ENCODE measurements around the gene EME2. TPM values are rescaled to one million over a fixed set of nuclear protein-coding genes. Genes with fewer than 3 reads are reported as not detected.

EME2 gene
- total and polyA plus RNA-seq, 2 experiments from 2014 or later = 4.1 to 15.0 TPM

DNA sequence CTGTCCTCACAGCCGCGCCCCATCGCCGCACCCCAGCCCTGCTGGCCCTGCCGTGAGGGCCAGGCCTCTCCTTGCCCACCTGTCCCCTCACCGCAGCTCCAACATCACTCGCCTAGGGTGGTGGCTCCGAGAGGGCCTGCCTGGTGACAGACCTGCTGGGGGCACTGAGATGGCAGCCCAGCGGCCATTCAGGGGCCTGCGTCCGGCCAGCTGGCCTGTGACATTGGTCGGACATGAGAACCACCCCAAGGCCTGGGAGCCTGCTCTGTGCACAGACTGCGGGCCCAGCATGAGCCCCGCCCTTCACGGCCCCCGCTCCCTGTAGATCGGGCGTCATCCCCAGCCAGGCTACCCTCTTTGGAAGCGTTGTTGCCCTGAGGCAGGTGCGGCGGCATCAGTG lies 13.1 kb upstream of the EME2 start:
- H3K36me3 ChIP-seq (ENCODE audit: insufficient read depth) = no peaks in the 10 kb centered on the region
- H4K20me1 ChIP-seq (replicated peaks; ENCODE audit: insufficient read depth) = no peaks in the 10 kb centered on the region
- no peak overlapping the region for H2AFZ ChIP-seq
- Mint-ChIP-seq H3K27me3 (ENCODE audit: insufficient read depth, low read depth, poor library complexity) (peaks cover 10% of the 10 kb centered on the region), H3K4me3 (no peak overlapping the region), H3K36me3 (ENCODE audit: low read depth) (peaks cover 6% of the 10 kb centered on the region), H3K9me3 (no peaks in the 10 kb centered on the region; the same call in 2 of the 3 replicates), H3K27ac (no peak overlapping the region), H3K4me1 (no peaks in the 10 kb centered on the region)
- no peaks in the 10 kb centered on the region for H3K79me2 ChIP-seq (replicated peaks; ENCODE audit: insufficient read depth)
- DNase-seq (ENCODE audit: low spot score) = no peak
- H3K4me1 ChIP-seq (ENCODE audit: insufficient read depth) = no peaks in the 10 kb centered on the region; the same call in 1 of the 2 replicates
- no peaks in the 10 kb centered on the region for H3K27me3 ChIP-seq (ENCODE audit: insufficient read depth)
- H3F3A ChIP-seq (replicated peaks; ENCODE audit: low read depth) = 0 out of 2 replicates have a peak, but pooled peaks cover 3% of the 10 kb centered on the region
- H3K27ac ChIP-seq (ENCODE audit: low read depth) = no peak overlapping the region
- H3K4me3 ChIP-seq = no peak overlapping the region
- H3K4me2 ChIP-seq = no peak overlapping the region
- TF ChIP-seq STAT1 (IDR thresholded peaks at IDR 0.05; ENCODE audit: unreplicated experiment) = no peak
- no peak for TF ChIP-seq ZNF114 (CRISPR knock-in tag; IDR thresholded peaks at IDR 0.05)
- TF ChIP-seq ZNF331 (CRISPR knock-in tag; IDR thresholded peaks at IDR 0.05; ENCODE audit: low read depth) = no peak
- TF ChIP-seq, protein P1, sequence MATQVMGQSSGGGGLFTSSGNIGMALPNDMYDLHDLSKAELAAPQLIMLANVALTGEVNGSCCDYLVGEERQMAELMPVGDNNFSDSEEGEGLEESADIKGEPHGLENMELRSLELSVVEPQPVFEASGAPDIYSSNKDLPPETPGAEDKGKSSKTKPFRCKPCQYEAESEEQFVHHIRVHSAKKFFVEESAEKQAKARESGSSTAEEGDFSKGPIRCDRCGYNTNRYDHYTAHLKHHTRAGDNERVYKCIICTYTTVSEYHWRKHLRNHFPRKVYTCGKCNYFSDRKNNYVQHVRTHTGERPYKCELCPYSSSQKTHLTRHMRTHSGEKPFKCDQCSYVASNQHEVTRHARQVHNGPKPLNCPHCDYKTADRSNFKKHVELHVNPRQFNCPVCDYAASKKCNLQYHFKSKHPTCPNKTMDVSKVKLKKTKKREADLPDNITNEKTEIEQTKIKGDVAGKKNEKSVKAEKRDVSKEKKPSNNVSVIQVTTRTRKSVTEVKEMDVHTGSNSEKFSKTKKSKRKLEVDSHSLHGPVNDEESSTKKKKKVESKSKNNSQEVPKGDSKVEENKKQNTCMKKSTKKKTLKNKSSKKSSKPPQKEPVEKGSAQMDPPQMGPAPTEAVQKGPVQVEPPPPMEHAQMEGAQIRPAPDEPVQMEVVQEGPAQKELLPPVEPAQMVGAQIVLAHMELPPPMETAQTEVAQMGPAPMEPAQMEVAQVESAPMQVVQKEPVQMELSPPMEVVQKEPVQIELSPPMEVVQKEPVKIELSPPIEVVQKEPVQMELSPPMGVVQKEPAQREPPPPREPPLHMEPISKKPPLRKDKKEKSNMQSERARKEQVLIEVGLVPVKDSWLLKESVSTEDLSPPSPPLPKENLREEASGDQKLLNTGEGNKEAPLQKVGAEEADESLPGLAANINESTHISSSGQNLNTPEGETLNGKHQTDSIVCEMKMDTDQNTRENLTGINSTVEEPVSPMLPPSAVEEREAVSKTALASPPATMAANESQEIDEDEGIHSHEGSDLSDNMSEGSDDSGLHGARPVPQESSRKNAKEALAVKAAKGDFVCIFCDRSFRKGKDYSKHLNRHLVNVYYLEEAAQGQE (IDR thresholded peaks at IDR 0.05; ENCODE audit: unreplicated experiment) = no peak
- no peak for TF ChIP-seq POLR2AphosphoS5 (IDR thresholded peaks at IDR 0.05; ENCODE audit: low read depth)
- no peak for TF ChIP-seq NANOG (IDR thresholded peaks at IDR 0.05; ENCODE audit: borderline replicate concordance)
- ATAC-seq = no peak
- H3K9me2 ChIP-seq (ENCODE audit: insufficient read depth) = no peaks in the 10 kb centered on the region

DNA sequence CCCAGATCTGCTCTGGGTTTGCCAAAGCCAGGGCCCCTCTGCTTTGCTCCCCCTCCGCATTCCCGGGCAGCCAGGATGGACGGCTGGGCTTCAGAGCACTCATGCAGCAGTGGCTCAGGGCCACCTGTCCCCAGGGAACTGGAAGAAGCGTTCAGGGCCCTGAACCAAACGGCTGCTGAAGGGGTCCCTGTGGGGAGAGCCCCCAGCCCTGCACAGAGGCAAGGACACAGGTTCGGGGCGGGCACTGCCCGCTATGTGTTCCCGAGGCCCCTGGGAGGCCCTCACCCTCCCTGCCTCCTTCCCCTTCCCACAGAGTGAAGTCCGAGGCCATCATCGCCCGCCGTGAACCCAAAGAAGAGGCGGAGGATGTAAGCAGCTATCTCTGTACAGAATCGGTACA lies 11.7 kb upstream of the EME2 start:
- Histone ChIP-seq H3K9me2 (ENCODE audit: insufficient read depth) (no peaks in the 10 kb centered on the region), H2AFZ (no peak overlapping the region), H3F3A (replicated peaks; ENCODE audit: low read depth) (0 out of 2 replicates have a peak, but pooled peaks cover 3% of the 10 kb centered on the region), H3K4me1 (ENCODE audit: insufficient read depth) (no peaks in the 10 kb centered on the region; the same call in 1 of the 2 replicates), H3K27me3 (ENCODE audit: insufficient read depth) (no peaks in the 10 kb centered on the region), H3K4me2 (no peak overlapping the region), H3K4me3 (no peak overlapping the region), H4K20me1 (replicated peaks; ENCODE audit: insufficient read depth) (no peaks in the 10 kb centered on the region), H3K27ac (ENCODE audit: low read depth) (no peak overlapping the region), H3K79me2 (replicated peaks; ENCODE audit: insufficient read depth) (no peaks in the 10 kb centered on the region), H3K36me3 (ENCODE audit: insufficient read depth) (no peaks in the 10 kb centered on the region)
- Mint-ChIP-seq H3K4me3 (no peak overlapping the region; the same call in 2 of the 3 replicates), H3K36me3 (ENCODE audit: low read depth) (peaks cover 8% of the 10 kb centered on the region), H3K27ac (no peak overlapping the region), H3K4me1 (no peaks in the 10 kb centered on the region), H3K9me3 (no peaks in the 10 kb centered on the region; the same call in 2 of the 3 replicates), H3K27me3 (ENCODE audit: insufficient read depth, low read depth, poor library complexity) (peaks cover 10% of the 10 kb centered on the region)
- DNase-seq (ENCODE audit: low spot score) (no peak), ATAC-seq (no peak)
- TF ChIP-seq, protein P2, sequence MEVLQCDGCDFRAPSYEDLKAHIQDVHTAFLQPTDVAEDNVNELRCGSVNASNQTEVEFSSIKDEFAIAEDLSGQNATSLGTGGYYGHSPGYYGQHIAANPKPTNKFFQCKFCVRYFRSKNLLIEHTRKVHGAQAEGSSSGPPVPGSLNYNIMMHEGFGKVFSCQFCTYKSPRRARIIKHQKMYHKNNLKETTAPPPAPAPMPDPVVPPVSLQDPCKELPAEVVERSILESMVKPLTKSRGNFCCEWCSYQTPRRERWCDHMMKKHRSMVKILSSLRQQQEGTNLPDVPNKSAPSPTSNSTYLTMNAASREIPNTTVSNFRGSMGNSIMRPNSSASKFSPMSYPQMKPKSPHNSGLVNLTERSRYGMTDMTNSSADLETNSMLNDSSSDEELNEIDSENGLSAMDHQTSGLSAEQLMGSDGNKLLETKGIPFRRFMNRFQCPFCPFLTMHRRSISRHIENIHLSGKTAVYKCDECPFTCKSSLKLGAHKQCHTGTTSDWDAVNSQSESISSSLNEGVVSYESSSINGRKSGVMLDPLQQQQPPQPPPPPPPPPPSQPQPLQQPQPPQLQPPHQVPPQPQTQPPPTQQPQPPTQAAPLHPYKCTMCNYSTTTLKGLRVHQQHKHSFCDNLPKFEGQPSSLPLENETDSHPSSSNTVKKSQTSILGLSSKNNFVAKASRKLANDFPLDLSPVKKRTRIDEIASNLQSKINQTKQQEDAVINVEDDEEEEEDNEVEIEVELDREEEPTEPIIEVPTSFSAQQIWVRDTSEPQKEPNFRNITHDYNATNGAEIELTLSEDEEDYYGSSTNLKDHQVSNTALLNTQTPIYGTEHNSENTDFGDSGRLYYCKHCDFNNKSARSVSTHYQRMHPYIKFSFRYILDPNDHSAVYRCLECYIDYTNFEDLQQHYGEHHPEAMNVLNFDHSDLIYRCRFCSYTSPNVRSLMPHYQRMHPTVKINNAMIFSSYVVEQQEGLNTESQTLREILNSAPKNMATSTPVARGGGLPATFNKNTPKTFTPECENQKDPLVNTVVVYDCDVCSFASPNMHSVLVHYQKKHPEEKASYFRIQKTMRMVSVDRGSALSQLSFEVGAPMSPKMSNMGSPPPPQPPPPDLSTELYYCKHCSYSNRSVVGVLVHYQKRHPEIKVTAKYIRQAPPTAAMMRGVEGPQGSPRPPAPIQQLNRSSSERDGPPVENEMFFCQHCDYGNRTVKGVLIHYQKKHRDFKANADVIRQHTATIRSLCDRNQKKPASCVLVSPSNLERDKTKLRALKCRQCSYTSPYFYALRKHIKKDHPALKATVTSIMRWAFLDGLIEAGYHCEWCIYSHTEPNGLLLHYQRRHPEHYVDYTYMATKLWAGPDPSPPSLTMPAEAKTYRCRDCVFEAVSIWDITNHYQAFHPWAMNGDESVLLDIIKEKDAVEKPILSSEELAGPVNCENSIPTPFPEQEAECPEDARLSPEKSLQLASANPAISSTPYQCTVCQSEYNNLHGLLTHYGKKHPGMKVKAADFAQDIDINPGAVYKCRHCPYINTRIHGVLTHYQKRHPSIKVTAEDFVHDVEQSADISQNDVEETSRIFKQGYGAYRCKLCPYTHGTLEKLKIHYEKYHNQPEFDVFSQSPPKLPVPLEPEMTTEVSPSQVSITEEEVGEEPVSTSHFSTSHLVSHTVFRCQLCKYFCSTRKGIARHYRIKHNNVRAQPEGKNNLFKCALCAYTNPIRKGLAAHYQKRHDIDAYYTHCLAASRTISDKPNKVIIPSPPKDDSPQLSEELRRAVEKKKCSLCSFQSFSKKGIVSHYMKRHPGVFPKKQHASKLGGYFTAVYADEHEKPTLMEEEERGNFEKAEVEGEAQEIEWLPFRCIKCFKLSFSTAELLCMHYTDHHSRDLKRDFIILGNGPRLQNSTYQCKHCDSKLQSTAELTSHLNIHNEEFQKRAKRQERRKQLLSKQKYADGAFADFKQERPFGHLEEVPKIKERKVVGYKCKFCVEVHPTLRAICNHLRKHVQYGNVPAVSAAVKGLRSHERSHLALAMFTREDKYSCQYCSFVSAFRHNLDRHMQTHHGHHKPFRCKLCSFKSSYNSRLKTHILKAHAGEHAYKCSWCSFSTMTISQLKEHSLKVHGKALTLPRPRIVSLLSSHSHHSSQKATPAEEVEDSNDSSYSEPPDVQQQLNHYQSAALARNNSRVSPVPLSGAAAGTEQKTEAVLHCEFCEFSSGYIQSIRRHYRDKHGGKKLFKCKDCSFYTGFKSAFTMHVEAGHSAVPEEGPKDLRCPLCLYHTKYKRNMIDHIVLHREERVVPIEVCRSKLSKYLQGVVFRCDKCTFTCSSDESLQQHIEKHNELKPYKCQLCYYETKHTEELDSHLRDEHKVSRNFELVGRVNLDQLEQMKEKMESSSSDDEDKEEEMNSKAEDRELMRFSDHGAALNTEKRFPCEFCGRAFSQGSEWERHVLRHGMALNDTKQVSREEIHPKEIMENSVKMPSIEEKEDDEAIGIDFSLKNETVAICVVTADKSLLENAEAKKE (CRISPR knock-in tag; IDR thresholded peaks at IDR 0.05) = no peak
- TF ChIP-seq STAT1 (IDR thresholded peaks at IDR 0.05; ENCODE audit: unreplicated experiment) = no peak
- no peak for TF ChIP-seq JUNB (IDR thresholded peaks at IDR 0.05; ENCODE audit: unreplicated experiment)
- TF ChIP-seq ZNF114 (CRISPR knock-in tag; IDR thresholded peaks at IDR 0.05) = no peak
- no peak for TF ChIP-seq EZH2phosphoT487 (IDR thresholded peaks at IDR 0.05; ENCODE audit: unreplicated experiment)

Measured in GM23338 (cell line).